OCI-LY3 (cell line): ENCODE measurements around the gene HOXB6.

Experiments
- CTCF ChIP-seq: fragments of 200-600, 300-600 bp; sonication (generic); IDR thresholded peaks from 2 replicates; pipeline ENCODE4 v1.5.1; 2014; ENCODE audit warnings: antibody characterized with exemption, low read length, low read depth
- EZH2phosphoT487 ChIP-seq: fragments of 200-600 bp; shearing (Covaris generic); IDR thresholded peaks from 2 replicates; pipeline ENCODE4 v1.6.1; 2018; ENCODE audit warnings: antibody characterized with exemption, mixed run types, low read depth

- TF ChIP-seq CTCF (no peak), EZH2phosphoT487 (no peak)
Measured at GRCh38 chr17:48639982-48640857, 35.4 kb upstream of the HOXB6 start.
